Kidney (tissue), 14 donors: Measurements from ENCODE around the gene UNC119B. TPM values are rescaled to one million over a fixed set of nuclear protein-coding genes. Genes with fewer than 3 reads are reported as not detected.

ENCODE experiments used
- DNase-seq, 5 donors: peaks; one replicate each; pipeline ENCODE4 v3.0.0-alpha.2; 2013 to 2020
- FAIRE-seq: peaks from 2 replicates; lab custom pipeline; 2012; peaks lifted over from hg19 to GRCh38; lab: Jason Lieb, UNC
- H3K27ac ChIP-seq, 2 donors: one replicate each; pipeline ENCODE4 v1.7.0; 2013; ENCODE audit warnings: low read depth in 2 of 2, low read length in 2 of 2, inconsistent platforms in 1 of 2
- H3K27me3 ChIP-seq: one replicate; pipeline ENCODE4 v1.7.1; 2013; ENCODE audit warnings: low read length, inconsistent platforms; ENCODE audit not compliant: control insufficient read depth, insufficient read depth
- H3K36me3 ChIP-seq, 3 donors: one replicate each; pipeline versions ENCODE4 v1.7.0 to v1.7.1; 2013; ENCODE audit warnings: low read length in 3 of 3, control low read depth in 1 of 3, inconsistent platforms in 1 of 3; ENCODE audit not compliant: insufficient read depth in 3 of 3, control insufficient read depth in 2 of 3
- H3K4me1 ChIP-seq, 3 donors: one replicate each; pipeline versions ENCODE4 v1.7.0 to v1.7.1; 2013; ENCODE audit warnings: low read length in 3 of 3, inconsistent platforms in 1 of 3, low read depth in 1 of 3; ENCODE audit not compliant: control insufficient read depth in 2 of 3, insufficient read depth in 2 of 3
- H3K4me3 ChIP-seq, 3 donors: one replicate each; pipeline versions ENCODE4 v1.7.0 to v1.8.1; 2013; ENCODE audit warnings: low read length in 3 of 3, control low read depth in 1 of 3, inconsistent platforms in 1 of 3
- H3K9ac ChIP-seq, 3 donors: one replicate each; pipeline versions ENCODE4 v1.7.0 to v1.7.1; 2013; ENCODE audit warnings: low read length in 3 of 3, control low read depth in 1 of 3, inconsistent platforms in 1 of 3
- H3K9me3 ChIP-seq, 3 donors: one replicate each; pipeline versions ENCODE4 v1.7.0 to v1.7.1; 2013; ENCODE audit warnings: low read length in 3 of 3, control low read depth in 1 of 3, inconsistent platforms in 1 of 3; ENCODE audit not compliant: control insufficient read depth in 2 of 3, insufficient read depth in 1 of 3
- CTCF ChIP-seq: IDR thresholded peaks from 3 replicates; pipeline ENCODE4 v1.5.1; 2012; ENCODE audit warnings: mild to moderate bottlenecking, moderate library complexity, borderline replicate concordance; ENCODE audit not compliant: insufficient read depth; ENCODE audit errors: extremely low read depth
- intact Hi-C: fragments of 100-400 bp; cut with DNase I; formaldehyde crosslinking; loops from one replicate; pipeline ENCODE4 v1.11.1; 2022
- polyA plus RNA-seq: library from polyadenylated mRNA; stranded (reverse); fragments of 350-450 nt; fragmentation: Illumina TruSeq; extraction: RNeasy Lipid Tissue Mini Kit (QIAGEN cat#74804); gene quantifications from one replicate; pipeline ENCODE4 v1.2.3, GENCODE V29; 2014; ENCODE audit warnings: low read depth, low replicate concordance; ENCODE audit not compliant: insufficient read depth
- total RNA-seq: library from RNA; stranded (reverse); fragmentation: NEBNext Ultra II Directional; extraction: Animal tissue kit (Norgen Biotek cat#: 25700); gene quantifications from one replicate; pipeline ENCODE4 v1.2.1, GENCODE V29; 2021
- donor health status: control.
- donor health status: control.
- donor health status: control.
- donor health status: control.
- donor health status: control.
- donor health status: DM: yes; HTN: yes; CAD: no.
- donor health status: Normal renal cell carcinoma (clear cell type).

The UNC119B gene
- total and polyA plus RNA-seq, 2 donors from 2014 or later: 29.4 to 44.5 TPM

DNA sequence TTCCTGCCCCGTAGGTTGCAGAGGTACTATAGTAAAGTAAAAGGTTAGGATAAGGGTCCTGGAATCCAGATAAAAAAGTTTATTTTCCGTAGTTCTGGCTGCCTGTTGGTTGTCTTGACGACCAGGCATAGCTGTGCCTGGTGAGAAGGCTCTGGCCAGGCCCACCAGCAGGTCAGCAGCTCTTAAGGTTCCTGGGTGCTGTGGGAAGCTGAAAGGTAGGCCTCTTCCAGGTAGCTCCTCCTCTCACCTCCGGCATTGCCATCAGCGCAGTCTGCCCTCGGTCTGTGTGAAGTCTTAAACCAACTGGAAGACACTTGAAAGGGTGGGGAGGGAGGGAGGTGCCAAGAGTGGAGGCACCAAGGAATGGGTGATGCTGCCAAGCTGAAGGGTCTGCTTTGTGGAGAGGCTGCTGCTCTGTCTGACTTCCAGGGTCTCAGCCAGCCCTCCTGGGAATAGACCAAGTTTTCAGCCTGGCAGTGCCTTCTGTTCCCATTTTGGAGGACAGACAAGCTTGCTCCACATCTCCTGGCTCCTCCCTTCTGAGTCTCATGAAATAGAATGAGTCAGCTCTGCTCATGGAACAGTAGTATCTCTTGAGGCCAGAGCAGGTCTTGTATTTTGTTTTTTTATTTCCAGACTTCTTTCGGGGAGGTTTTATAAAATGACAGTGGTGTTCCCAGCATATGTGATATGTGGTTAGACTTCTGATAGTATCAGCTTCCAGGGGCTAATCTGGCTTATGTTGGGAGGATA is 10.2 kb downstream of the UNC119B start:
- Histone ChIP-seq H3K27ac (peak overlapping the region in 1 of 2 donors; percentile 12), H3K4me3 (no peak overlapping the region), H3K4me1 (peaks cover 3 to 18% (median 16%) of the 10 kb centered on the region in 3 donors), H3K27me3 (no peaks in the 10 kb centered on the region), H3K9me3 (no peaks in the 10 kb centered on the region), H3K9ac (no peak overlapping the region), H3K36me3 (peaks cover 16 to 67% (median 58%) of the 10 kb centered on the region in 3 donors)
- no peak for TF ChIP-seq CTCF
- intact Hi-C loops: no loop called here
- DNase-seq: no peak
- no peak for FAIRE-seq

DNA sequence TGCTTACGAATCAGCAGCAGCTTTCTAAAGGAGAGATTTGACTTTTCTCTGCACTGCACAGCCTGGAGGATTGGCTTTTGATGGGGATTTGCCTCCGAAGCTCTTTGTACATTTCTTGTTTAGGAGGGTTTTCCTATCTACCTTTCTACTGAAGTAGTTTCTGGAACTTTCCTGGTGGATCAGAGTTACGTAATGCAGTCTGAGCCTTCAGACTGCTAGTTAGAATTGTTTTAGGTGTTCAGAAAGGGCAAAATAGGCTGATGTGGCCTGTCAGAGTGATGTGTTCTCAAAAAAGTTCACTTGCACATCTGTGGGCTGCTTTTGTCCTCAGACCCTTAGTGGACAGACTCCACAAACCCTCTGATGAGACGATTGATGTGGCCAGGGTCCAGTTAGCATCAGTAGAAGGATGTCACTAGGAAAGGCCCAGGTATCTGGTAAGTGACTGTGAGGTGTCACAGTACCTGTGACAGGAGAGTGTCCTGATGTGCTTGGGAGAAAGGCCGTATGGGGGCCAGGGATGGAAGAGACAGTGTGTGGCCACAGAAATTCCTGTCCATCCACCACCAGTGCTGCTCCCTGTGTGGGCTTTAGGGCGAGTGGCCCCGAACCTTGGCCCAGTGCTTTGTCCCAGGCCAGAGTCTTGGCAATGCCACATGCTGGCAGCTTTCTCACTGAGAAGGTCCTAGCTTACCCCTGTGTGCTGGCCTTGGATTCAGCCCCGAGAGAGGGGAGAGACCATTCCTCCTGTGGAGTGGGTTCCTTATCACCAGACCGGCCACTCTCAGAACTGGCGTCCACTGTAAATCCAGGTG is 10.9 kb downstream of the UNC119B start:
- DNase-seq (no peak), FAIRE-seq (no peak)
- no peak overlapping the region for H3K4me3 ChIP-seq
- no peak for TF ChIP-seq CTCF
- intact Hi-C loops: no loop called here
- no peaks in the 10 kb centered on the region for H3K9me3 ChIP-seq
- H3K27me3 ChIP-seq: no peaks in the 10 kb centered on the region
- peaks cover 3 to 19% (median 16%) of the 10 kb centered on the region in 3 donors for H3K4me1 ChIP-seq
- no peak overlapping the region for H3K27ac ChIP-seq
- peaks cover 16 to 63% (median 53%) of the 10 kb centered on the region in 3 donors for H3K36me3 ChIP-seq
- no peak overlapping the region for H3K9ac ChIP-seq

GRCh38 chr12:120721866-120722265 is 11.6 kb downstream of the UNC119B start:
- H3K9ac ChIP-seq: no peak overlapping the region
- no peak overlapping the region for H3K27ac ChIP-seq
- intact Hi-C loops: no loop called here
- no peaks in the 10 kb centered on the region for H3K27me3 ChIP-seq
- H3K36me3 ChIP-seq: peaks cover 10 to 56% (median 46%) of the 10 kb centered on the region in 3 donors
- H3K9me3 ChIP-seq: no peaks in the 10 kb centered on the region
- no peak overlapping the region for H3K4me3 ChIP-seq
- FAIRE-seq (no peak), DNase-seq (no peak)
- TF ChIP-seq CTCF: no peak
- peaks cover 3 to 25% (median 16%) of the 10 kb centered on the region in 3 donors for H3K4me1 ChIP-seq
